ENCODE data around the gene CCL24.

CCL24 gene

DNA sequence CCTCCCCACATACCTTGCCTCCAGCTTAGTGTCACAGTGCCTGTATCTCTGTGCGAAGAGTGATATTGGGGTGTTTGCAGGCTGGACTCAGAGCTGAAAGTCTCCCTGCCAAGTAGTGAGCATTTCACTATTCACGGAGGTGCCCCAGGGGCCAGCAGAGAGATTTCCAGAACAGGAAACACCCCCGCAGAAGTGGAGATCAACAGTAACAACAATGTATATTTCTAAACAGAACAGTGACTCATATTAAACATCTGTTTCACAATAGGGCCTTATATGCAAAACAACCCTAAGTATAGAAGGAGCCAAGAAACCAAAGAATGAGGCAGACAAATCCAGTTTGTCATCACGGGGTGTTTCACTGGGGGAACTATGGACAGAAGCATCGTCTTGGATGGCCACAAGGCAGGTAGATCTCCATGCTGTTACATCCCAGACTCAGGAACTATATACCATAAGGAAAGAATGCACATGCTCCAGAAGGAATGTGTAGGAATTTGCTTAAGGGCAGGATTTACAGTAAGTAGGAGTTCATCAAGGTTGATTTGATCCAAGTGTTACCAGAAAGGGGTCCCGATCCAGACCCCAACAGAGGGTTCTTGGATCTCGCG lies 29.3 kb upstream of the CCL24 start:
- TF ChIP-seq FOXM1 (IDR thresholded peaks at IDR 0.05; ENCODE audit: borderline replicate concordance, low read depth) (no peak), ZBTB7A (IDR thresholded peaks at IDR 0.05; ENCODE audit: low read depth) (no peak), YY1 (IDR thresholded peaks at IDR 0.05; ENCODE audit: low read depth) (no peak), TEAD4 (IDR thresholded peaks at IDR 0.05) (no peak), CEBPB (IDR thresholded peaks at IDR 0.05) (peak; percentile 70), EP300 (IDR thresholded peaks at IDR 0.05; ENCODE audit: borderline replicate concordance) (no peak), RAD21 (IDR thresholded peaks at IDR 0.05; ENCODE audit: low read depth) (no peak), NFIC (IDR thresholded peaks at IDR 0.05) (no peak), EGR1 (IDR thresholded peaks at IDR 0.05) (0 out of 2 replicates have a peak, but pooled peaks have one; percentile 42), CREB1 (IDR thresholded peaks at IDR 0.05; ENCODE audit: low read depth) (no peak), TCF12 (IDR thresholded peaks at IDR 0.05; ENCODE audit: low read depth) (no peak), TAF1 (IDR thresholded peaks at IDR 0.05; ENCODE audit: low read depth) (no peak)
- TF ChIP-seq, protein P1, sequence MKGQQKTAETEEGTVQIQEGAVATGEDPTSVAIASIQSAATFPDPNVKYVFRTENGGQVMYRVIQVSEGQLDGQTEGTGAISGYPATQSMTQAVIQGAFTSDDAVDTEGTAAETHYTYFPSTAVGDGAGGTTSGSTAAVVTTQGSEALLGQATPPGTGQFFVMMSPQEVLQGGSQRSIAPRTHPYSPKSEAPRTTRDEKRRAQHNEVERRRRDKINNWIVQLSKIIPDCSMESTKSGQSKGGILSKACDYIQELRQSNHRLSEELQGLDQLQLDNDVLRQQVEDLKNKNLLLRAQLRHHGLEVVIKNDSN (IDR thresholded peaks at IDR 0.05): no peak
- TF ChIP-seq, protein P2, sequence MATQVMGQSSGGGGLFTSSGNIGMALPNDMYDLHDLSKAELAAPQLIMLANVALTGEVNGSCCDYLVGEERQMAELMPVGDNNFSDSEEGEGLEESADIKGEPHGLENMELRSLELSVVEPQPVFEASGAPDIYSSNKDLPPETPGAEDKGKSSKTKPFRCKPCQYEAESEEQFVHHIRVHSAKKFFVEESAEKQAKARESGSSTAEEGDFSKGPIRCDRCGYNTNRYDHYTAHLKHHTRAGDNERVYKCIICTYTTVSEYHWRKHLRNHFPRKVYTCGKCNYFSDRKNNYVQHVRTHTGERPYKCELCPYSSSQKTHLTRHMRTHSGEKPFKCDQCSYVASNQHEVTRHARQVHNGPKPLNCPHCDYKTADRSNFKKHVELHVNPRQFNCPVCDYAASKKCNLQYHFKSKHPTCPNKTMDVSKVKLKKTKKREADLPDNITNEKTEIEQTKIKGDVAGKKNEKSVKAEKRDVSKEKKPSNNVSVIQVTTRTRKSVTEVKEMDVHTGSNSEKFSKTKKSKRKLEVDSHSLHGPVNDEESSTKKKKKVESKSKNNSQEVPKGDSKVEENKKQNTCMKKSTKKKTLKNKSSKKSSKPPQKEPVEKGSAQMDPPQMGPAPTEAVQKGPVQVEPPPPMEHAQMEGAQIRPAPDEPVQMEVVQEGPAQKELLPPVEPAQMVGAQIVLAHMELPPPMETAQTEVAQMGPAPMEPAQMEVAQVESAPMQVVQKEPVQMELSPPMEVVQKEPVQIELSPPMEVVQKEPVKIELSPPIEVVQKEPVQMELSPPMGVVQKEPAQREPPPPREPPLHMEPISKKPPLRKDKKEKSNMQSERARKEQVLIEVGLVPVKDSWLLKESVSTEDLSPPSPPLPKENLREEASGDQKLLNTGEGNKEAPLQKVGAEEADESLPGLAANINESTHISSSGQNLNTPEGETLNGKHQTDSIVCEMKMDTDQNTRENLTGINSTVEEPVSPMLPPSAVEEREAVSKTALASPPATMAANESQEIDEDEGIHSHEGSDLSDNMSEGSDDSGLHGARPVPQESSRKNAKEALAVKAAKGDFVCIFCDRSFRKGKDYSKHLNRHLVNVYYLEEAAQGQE (IDR thresholded peaks at IDR 0.05; ENCODE audit: low read depth): no peak
- TF ChIP-seq, protein P3, sequence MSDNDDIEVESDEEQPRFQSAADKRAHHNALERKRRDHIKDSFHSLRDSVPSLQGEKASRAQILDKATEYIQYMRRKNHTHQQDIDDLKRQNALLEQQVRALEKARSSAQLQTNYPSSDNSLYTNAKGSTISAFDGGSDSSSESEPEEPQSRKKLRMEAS (IDR thresholded peaks at IDR 0.05): no peak

DNA sequence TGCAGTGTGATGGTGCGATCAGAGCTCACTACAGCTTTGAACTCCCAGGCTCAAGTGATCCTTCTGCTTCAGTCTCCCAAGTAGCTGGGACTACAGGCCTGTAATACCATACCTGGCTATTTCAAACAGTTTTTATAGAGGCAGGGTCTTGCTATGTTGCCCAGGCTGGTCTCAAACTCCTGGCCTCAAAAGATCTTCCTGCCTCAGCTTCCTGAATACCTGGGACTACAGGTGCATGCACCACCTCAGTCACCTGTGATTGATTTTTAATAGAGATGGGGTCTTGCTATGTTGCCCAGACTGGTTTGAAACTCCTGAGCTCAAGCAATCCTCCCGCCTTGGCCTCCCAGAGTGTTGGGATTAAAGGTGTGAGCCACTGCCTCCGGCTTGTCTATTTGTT lies 26.4 kb upstream of the CCL24 start:
- TF ChIP-seq, protein P3 (IDR thresholded peaks at IDR 0.05): no peak
- TF ChIP-seq TAF1 (IDR thresholded peaks at IDR 0.05; ENCODE audit: low read depth) (no peak), YY1 (IDR thresholded peaks at IDR 0.05; ENCODE audit: low read depth) (no peak), CEBPB (IDR thresholded peaks at IDR 0.05) (no peak)
- TF ChIP-seq, protein P1 (IDR thresholded peaks at IDR 0.05): no peak
- TF ChIP-seq, protein P2 (IDR thresholded peaks at IDR 0.05; ENCODE audit: low read depth): no peak

DNA sequence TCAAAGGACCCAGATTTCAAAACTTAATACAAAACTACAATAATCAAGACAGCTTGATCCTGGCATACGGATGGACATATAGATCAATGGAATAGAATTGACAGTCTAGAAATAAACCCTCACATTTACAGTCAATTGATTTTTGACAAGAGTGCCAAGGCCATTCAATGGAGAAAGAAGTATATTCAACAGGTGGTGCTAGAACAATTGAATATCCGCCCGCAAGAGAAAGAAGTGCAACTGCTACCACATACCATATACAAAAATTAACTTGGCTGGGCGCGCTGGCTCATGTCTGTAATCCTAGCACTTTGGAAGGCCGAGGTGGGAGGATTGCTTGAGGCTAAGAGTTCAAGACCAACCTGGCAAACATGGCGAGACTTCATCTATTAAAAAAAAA lies 23.2 kb upstream of the CCL24 start:
- no peak for TF ChIP-seq EGR1 (IDR thresholded peaks at IDR 0.05)
- no peak for TF ChIP-seq YY1 (IDR thresholded peaks at IDR 0.05; ENCODE audit: low read depth)
- TF ChIP-seq NFIC (IDR thresholded peaks at IDR 0.05): no peak

DNA sequence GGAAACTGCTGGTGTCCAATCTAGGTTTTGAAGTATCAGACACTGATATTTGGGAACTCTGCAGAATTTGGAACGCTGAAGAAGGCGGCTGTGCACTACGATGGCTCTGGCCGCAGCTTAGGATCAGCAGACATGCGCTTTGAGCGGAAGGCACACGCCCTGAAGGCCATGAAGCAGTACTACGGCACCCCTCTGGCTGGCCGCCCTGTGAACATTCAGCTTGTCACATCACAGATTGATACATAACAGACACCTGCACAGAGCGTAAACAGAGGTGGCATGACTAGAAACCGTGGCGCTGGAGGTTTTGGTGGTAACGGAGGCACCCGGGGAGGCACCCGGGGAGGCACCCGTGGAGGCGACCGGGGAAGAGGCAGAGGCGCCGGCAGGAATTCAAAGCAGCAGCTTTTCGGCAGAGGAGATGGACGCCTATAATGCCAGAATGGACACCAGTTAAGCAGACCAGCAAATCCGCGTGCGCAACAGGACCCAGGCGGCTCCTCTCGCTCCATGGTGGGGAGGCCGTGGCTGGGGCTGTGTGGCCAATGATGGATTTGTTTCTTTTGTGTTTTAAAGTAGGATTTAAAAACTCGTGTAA lies 22.2 kb upstream of the CCL24 start:
- TF ChIP-seq TAF1 (IDR thresholded peaks at IDR 0.05; ENCODE audit: low read depth) (no peak), EGR1 (IDR thresholded peaks at IDR 0.05) (no peak), CREB1 (IDR thresholded peaks at IDR 0.05; ENCODE audit: low read depth) (no peak), ZBTB7A (IDR thresholded peaks at IDR 0.05; ENCODE audit: low read depth) (no peak), EP300 (IDR thresholded peaks at IDR 0.05; ENCODE audit: borderline replicate concordance) (no peak), TCF12 (IDR thresholded peaks at IDR 0.05; ENCODE audit: low read depth) (no peak)
- TF ChIP-seq, protein P2 (IDR thresholded peaks at IDR 0.05; ENCODE audit: low read depth): no peak

DNA sequence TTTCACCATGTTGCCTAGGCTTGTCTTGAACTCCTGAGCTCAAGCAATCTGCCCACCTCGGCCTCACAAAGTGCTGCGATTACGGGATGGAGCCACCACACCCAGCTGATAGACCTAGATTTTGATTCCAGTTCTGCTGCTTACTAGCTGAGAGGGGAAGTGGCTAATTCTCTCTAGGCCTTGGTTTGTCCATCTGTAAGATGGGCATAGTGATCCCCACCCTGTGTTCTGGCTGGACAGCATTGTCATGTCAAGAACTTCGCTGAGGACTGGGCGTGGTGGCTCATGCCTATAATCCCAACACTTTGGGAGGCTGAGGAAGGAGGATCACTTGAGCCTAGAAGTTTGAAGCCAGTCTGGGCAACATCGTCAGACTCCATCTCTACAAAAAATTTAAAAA lies 17.4 kb upstream of the CCL24 start:
- no peak for TF ChIP-seq CEBPB (IDR thresholded peaks at IDR 0.05)
- TF ChIP-seq TCF12 (IDR thresholded peaks at IDR 0.05; ENCODE audit: low read depth): no peak
- no peak for TF ChIP-seq CREB1 (IDR thresholded peaks at IDR 0.05; ENCODE audit: low read depth)
- TF ChIP-seq ZBTB7A (IDR thresholded peaks at IDR 0.05; ENCODE audit: low read depth): no peak
- TF ChIP-seq, protein P2 (IDR thresholded peaks at IDR 0.05; ENCODE audit: low read depth): no peak
- TF ChIP-seq YY1 (IDR thresholded peaks at IDR 0.05; ENCODE audit: low read depth): no peak
- TF ChIP-seq RAD21 (IDR thresholded peaks at IDR 0.05; ENCODE audit: low read depth): no peak
- no peak for TF ChIP-seq FOXM1 (IDR thresholded peaks at IDR 0.05; ENCODE audit: borderline replicate concordance, low read depth)
- no peak for TF ChIP-seq TAF1 (IDR thresholded peaks at IDR 0.05; ENCODE audit: low read depth)
- no peak for TF ChIP-seq TEAD4 (IDR thresholded peaks at IDR 0.05)
- TF ChIP-seq, protein P3 (IDR thresholded peaks at IDR 0.05): no peak
- TF ChIP-seq, protein P1 (IDR thresholded peaks at IDR 0.05): no peak
- TF ChIP-seq EP300 (IDR thresholded peaks at IDR 0.05; ENCODE audit: borderline replicate concordance): no peak
- TF ChIP-seq NFIC (IDR thresholded peaks at IDR 0.05): no peak
- no peak for TF ChIP-seq EGR1 (IDR thresholded peaks at IDR 0.05)

All from Ishikawa (cell line).